ENCODE results near the gene RHOB. TPM values are rescaled to one million over a fixed set of nuclear protein-coding genes. Genes with fewer than 3 reads are reported as not detected.
"Not testable (repeated sequence)": the region's sequence is repeated elsewhere in the genome, so short reads cannot be mapped to it uniquely, and the experiment has no call there.

Gene RHOB
- total RNA-seq, 1 donor from 2014 or later, result 12.9 TPM

DNA sequence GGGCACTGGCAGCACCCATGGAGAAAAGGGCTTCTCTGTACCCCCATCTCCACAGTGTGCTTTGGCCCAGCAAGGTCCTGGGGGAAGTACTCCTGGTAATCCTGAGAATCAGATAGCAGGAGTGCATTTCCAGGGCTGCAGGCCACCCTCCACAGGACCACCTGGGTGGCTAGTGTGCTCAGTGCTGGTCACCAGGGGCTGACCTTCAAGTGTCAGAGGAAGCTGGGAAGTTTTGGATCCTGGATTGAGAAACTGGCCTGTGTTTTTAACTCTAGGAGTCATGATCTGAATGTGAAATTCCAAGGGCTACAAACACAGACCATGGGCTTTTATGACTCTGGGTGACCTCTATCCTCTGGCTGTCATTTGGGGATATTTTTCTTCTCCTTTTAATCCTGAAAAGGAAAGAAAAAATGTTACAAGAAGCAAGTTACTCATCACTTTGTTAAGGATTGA is 9.3 kb downstream of the RHOB start:
- no peaks in the 10 kb centered on the region for H3K9me3 Mint-ChIP-seq
- H3K27me3 Mint-ChIP-seq, result peaks cover 26% of the 10 kb centered on the region

DNA sequence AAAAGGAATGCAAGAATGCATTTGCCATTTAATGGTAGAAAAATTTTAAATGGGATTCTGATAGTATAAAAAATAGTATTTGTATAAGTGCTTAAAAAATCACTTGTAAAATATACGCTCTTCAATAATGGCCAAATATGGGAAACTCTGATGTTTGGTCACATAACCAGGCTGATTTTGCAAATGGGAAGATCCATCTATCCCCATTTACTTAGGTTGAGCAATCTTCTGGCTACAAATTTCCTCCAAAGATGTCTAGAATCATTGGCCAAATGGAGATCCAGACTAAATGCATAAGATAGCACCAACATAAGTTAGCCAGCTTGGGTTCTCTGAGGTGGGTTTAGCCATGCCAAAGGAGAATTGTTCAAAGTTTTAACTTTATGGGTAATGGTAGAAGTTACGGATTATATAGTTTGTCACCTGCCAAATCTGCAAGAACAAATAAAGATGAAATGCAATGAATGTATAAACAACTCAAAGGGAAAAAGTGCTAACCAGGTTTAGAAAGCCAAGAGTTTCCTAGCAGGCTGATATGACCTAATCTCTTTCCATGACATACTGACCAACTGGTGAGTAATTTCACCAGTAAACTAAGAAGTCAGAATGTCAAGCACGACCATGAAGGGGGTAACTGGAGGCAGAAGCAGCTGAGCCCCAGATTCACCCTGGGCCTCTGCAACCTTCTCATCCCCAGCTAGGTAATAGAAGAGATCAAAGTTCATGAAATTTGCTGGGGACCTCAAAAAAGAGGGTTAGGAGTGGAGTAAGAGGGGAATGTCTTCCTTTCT is 10.0 kb downstream of the RHOB start:
- no peak for DNase-seq
- Mint-ChIP-seq H3K27ac (no peak overlapping the region), H3K27me3 (peaks cover 32% of the 10 kb centered on the region), H3K4me3 (no peak overlapping the region), H3K4me1 (no peaks in the 10 kb centered on the region), H3K9me3 (no peaks in the 10 kb centered on the region), H3K36me3 (ENCODE audit: low read depth) (no peaks in the 10 kb centered on the region)
- no peak for ATAC-seq (ENCODE audit: low read depth)
- intact Hi-C loops (cut with micrococcal nuclease), result no loop called here
- ChIA-PET CTCF (no interaction called here), POLR2A (interaction anchor here (1.3 kb wide), 1 partner anchor 9 kb away, joined by 3 read pairs; no protein-coding TSS in a partner anchor)
- TF ChIP-seq, protein P1, sequence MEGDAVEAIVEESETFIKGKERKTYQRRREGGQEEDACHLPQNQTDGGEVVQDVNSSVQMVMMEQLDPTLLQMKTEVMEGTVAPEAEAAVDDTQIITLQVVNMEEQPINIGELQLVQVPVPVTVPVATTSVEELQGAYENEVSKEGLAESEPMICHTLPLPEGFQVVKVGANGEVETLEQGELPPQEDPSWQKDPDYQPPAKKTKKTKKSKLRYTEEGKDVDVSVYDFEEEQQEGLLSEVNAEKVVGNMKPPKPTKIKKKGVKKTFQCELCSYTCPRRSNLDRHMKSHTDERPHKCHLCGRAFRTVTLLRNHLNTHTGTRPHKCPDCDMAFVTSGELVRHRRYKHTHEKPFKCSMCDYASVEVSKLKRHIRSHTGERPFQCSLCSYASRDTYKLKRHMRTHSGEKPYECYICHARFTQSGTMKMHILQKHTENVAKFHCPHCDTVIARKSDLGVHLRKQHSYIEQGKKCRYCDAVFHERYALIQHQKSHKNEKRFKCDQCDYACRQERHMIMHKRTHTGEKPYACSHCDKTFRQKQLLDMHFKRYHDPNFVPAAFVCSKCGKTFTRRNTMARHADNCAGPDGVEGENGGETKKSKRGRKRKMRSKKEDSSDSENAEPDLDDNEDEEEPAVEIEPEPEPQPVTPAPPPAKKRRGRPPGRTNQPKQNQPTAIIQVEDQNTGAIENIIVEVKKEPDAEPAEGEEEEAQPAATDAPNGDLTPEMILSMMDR (IDR thresholded peaks at IDR 0.05), result no peak

More for the DNA sequence above, 9.3 kb downstream of the RHOB start:
- TF ChIP-seq, protein P1 (IDR thresholded peaks at IDR 0.05), result no peak
- H3K4me3 Mint-ChIP-seq, result no peak overlapping the region
- ChIA-PET CTCF (no interaction called here), POLR2A (interaction anchor here (1.2 kb wide), 1 partner anchor 9 kb away, joined by 4 read pairs; no protein-coding TSS in a partner anchor)
- no peak for ATAC-seq (ENCODE audit: low read depth)
- no peak for DNase-seq
- intact Hi-C loops (cut with micrococcal nuclease), result no loop called here
- H3K36me3 Mint-ChIP-seq (ENCODE audit: low read depth), result no peaks in the 10 kb centered on the region
- no peaks in the 10 kb centered on the region for H3K4me1 Mint-ChIP-seq
- H3K27ac Mint-ChIP-seq, result no peak overlapping the region

DNA sequence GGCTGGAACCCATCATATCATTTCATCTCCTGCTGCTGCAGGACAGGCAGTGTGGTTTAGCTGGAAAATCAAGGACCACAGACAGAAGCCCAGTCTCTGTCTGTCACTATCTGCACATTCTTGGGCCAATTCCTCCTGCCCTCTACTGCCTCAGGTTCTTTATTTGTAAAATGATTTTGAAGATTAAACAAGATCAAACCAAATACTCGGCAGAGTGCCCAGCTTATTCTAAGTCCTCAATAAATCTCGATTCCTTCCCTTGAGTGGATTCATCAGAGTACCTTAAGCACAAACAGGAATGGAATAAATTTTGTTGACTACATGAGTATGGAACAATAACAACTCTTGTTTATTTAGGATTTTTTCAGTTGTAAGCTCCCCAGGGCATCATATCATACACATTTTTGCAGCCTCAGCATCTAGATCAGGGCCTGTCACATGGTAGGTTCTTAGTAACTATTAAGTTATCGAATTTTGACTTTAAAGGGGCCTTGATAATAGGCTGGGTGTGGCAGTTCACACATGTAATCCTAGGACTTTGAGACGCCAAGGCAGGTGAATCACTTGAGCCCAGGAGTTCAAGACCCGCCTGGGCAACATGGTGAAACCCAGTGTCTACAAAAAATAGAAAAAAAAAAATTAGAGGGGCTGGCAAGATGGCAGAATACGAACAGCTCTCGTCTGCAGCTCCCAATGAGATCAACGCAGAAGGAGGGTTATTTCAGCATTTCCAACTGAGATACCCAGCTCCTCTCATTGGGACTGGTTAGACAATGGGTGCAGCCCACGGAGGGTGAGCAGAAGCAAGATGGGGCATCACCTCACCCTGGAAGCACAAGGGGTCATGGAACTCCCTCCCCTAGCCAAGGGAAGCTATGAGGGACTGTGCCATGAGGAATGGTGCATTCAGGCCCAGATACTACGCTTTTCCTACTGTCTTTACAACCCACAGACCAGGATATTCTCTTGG is 11.1 kb downstream of the RHOB start:
- TF ChIP-seq, protein P1 (IDR thresholded peaks at IDR 0.05), result no peak
- peaks cover 33% of the 10 kb centered on the region for H3K27me3 Mint-ChIP-seq
- DNase-seq (no peak), ATAC-seq (ENCODE audit: low read depth) (no peak)
- H3K4me1 Mint-ChIP-seq, result no peaks in the 10 kb centered on the region
- no peaks in the 10 kb centered on the region for H3K36me3 Mint-ChIP-seq (ENCODE audit: low read depth)
- intact Hi-C loops (cut with micrococcal nuclease), result no loop called here
- CTCF ChIA-PET, result interaction anchor here (0.7 kb wide), 1 partner anchor 159 kb away, joined by 3 read pairs; no protein-coding TSS in a partner anchor
- H3K4me3 Mint-ChIP-seq, result no peak overlapping the region
- no peaks in the 10 kb centered on the region for H3K9me3 Mint-ChIP-seq
- H3K27ac Mint-ChIP-seq, result no peak overlapping the region
- POLR2A ChIA-PET, result interaction anchor here (1.3 kb wide), 1 partner anchor 10 kb away, joined by 3 read pairs; no protein-coding TSS in a partner anchor

DNA sequence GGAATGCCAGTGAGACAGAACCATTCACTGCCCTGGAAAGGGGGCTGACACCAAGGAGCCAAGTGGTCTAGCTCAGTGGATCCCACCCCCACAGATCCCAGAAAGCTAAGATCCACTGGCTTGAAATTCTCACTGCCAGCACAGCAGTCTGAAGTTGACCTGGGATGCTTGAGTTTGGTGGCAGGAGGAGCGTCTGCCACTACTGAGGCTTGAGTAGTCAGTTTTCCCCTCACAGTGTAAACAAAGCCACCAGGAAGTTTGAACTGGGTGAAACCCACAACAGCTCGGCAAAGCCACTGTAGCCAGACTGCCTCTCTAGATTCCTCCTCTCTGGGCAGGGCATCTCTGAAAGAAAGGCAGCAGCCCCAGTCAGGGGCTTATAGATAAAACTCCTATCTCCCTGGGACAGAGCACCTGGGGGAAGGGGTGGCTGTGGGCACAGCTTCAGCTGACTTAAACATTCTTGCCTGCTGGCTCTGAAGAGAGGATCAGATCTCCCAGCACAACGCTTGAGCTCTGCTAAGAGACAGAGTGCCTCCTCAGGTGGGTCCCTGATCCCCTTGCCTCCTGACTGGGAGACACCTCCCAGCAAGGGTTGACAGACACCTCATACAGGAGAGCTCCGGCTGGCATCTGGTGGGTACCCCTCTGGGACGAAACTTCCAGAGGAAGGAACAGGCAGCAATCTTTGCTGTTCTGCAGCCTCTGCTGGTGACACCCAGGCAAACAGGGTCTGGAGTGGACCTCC is 12.0 kb downstream of the RHOB start:
- peaks cover 27% of the 10 kb centered on the region for H3K27me3 Mint-ChIP-seq
- POLR2A ChIA-PET; ATAC-seq (ENCODE audit: low read depth); intact Hi-C loops (cut with micrococcal nuclease); H3K4me1 Mint-ChIP-seq; DNase-seq; H3K4me3 Mint-ChIP-seq; H3K27ac Mint-ChIP-seq; H3K9me3 Mint-ChIP-seq; H3K36me3 Mint-ChIP-seq (ENCODE audit: low read depth): not testable (repeated sequence)
- CTCF ChIA-PET, result interaction anchor here (0.7 kb wide), 1 partner anchor 158 kb away, joined by 3 read pairs; no protein-coding TSS in a partner anchor

DNA sequence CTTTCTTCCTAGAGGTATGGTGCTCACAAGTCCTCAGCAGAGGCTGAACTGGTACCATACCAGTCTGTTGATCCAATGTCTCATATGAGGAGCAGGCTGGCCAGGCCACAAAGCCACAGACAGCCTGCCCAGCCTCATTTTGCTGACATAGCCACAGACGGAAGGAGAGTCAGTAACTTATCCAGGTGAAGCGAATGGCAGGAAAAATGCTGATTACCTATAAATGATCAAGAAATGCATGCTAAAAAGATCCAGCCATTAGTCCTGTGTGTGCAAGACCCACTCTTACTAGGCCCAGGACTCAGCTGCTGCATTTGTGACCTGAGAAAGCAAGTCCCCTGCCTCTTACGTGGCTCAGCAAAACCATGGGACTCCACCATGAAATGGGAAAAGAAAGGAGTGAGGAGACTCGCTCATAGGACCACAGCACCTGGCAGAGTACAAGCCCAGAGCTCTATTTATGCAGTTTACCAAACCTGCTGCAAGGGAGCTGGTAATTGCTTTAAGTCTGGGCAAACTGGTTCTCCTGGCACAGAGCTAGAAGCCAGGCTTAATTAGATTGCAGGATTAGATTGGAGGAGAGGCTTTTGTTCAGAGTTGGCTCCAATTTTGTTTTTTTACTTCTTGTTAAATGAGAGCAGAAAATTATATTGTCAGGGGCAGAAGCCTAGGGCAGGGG is 19.0 kb downstream of the RHOB start:
- no peak overlapping the region for H3K4me3 Mint-ChIP-seq
- peaks cover 9% of the 10 kb centered on the region for H3K27me3 Mint-ChIP-seq
- H3K4me1 Mint-ChIP-seq, result no peaks in the 10 kb centered on the region
- DNase-seq, result no peak
- TF ChIP-seq, protein P1 (IDR thresholded peaks at IDR 0.05), result no peak
- ATAC-seq (ENCODE audit: low read depth), result no peak
- H3K9me3 Mint-ChIP-seq, result no peaks in the 10 kb centered on the region
- CTCF ChIA-PET, result no interaction called here
- POLR2A ChIA-PET, result no interaction called here
- intact Hi-C loops (cut with micrococcal nuclease), result no loop called here
- H3K36me3 Mint-ChIP-seq (ENCODE audit: low read depth), result no peaks in the 10 kb centered on the region
- no peak overlapping the region for H3K27ac Mint-ChIP-seq
